GM08714 (cell line): ENCODE results near the gene JMJD8.

Experiments used
- H3K4me3 ChIP-seq: fragments of 200-500 bp; sonication (Bioruptor generic); 2 replicates; pipeline ENCODE4 v1.5.1; 2014; ENCODE audit warnings: mild to moderate bottlenecking, low read length, inconsistent platforms
- ZNF274 ChIP-seq: IDR thresholded peaks from 2 replicates; pipeline ENCODE4 v1.6.1; 2012; ENCODE audit warnings: mild to moderate bottlenecking, low read depth, low read length

Gene JMJD8

DNA sequence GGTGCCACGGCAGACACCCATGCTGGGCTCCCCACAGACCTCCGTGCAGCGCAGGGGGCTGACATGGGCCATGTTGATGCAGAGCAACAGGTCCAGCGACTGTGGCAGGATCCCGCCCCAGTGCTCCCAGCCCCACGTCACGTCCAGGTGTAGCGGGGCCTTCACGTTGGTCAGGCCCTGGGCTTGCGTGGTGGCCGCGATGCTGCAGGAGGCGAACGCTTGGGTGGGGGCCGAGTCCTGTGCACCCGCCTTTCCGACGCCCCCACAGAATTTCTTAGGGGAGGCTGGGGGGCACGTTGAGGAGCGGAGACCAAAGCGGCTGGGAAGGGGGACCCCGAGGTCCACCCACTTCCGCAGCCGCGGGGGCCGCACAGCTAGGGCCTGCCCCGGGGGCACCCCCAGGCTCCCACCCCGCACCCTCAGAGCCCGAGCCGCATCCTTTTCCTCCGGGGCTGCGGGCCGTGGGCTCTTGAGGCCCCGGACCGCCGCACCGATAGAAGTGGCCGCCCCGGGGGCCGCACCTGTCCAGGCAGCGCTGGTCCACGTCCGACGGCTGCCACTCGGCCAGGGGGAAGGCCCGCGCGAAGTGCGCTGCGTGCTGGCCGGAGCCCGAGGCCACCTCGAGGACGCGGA lies 48.4 kb downstream of the JMJD8 start:
- H3K4me3 ChIP-seq, result peak overlapping the region; percentile 65
- TF ChIP-seq ZNF274, result no peak

DNA sequence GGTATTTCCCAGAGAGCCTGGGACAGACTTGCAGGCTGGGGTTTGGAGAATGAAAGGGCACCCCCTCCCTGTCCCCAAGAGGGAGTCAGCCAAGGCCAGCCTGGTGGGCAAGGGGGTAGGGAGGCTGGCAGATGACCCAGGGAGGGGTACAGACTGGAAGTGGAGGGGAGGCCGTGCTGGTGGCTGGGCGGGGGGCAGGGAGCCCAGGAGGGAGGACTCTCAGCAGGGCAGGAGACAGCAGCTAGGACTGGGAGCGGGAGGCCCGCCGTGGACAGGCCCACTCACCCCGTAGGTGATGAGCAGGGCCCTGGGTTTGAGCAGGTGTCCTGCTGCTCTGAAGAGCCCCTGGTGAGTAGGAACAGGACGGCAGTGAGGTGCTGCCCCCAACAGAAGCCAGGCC lies 49.1 kb downstream of the JMJD8 start:
- H3K4me3 ChIP-seq, result peak overlapping the region; percentile 65; the same call in 1 of the 2 replicates
- no peak for TF ChIP-seq ZNF274

DNA sequence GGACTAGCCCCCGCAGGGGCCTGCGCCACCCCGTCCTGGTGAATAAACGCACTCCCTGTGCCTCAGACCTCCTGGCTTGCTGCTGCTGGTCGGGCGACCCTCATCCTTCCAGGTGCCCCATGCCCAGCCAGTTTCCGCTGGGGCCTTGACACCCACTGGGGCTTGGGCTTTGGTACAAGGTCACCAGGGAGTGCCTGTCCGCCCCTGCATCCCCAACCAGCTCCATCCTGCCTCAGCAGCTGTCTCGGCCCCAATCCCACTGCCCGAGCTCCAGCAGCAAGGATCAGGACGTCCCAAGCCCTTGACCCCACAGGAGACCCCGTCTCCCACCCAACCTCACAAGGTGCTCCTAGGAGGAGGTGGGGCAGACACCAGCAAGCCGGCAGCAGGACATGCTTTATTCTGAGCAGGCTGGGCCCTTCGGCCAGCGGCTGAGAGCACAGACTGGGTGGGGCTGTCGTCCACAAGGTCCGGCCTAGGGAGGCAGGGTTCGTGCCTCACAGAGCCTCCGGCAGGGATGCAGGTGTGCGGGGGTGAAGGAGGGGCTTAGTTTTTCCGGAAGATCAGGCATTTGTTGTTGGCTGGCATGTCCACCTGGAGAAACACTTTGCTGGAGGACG lies 50.0 kb downstream of the JMJD8 start:
- H3K4me3 ChIP-seq, result no peak overlapping the region
- TF ChIP-seq ZNF274, result no peak

DNA sequence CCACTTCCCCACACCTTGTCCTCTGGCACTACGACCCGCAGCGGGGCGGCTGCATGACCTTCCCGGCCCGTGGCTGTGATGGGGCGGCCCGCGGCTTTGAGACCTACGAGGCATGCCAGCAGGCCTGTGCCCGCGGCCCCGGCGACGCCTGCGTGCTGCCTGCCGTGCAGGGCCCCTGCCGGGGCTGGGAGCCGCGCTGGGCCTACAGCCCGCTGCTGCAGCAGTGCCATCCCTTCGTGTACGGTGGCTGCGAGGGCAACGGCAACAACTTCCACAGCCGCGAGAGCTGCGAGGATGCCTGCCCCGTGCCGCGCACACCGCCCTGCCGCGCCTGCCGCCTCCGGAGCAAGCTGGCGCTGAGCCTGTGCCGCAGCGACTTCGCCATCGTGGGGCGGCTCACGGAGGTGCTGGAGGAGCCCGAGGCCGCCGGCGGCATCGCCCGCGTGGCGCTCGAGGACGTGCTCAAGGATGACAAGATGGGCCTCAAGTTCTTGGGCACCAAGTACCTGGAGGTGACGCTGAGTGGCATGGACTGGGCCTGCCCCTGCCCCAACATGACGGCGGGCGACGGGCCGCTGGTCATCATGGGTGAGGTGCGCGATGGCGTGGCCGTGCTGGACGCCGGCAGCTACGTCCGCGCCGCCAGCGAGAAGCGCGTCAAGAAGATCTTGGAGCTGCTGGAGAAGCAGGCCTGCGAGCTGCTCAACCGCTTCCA lies 50.6 kb downstream of the JMJD8 start:
- TF ChIP-seq ZNF274, result no peak
- H3K4me3 ChIP-seq, result no peak overlapping the region

DNA sequence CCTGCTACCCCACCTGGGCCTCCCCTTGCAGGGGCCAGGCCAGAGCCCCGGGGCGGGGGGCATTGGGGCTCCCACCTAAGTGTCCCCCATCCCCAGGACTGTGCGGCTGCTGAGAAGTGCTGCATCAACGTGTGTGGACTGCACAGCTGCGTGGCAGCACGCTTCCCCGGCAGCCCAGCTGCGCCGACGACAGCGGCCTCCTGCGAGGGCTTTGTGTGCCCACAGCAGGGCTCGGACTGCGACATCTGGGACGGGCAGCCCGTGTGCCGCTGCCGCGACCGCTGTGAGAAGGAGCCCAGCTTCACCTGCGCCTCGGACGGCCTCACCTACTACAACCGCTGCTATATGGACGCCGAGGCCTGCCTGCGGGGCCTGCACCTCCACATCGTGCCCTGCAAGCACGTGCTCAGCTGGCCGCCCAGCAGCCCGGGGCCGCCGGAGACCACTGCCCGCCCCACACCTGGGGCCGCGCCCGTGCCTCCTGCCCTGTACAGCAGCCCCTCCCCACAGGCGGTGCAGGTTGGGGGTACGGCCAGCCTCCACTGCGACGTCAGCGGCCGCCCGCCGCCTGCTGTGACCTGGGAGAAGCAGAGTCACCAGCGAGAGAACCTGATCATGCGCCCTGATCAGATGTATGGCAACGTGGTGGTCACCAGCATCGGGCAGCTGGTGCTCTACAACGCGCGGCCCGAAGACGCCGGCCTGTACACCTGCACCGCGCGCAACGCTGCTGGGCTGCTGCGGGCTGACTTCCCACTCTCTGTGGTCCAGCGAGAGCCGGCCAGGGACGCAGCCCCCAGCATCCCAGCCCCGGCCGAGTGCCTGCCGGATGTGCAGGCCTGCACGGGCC lies 51.4 kb downstream of the JMJD8 start:
- no peak overlapping the region for H3K4me3 ChIP-seq
- TF ChIP-seq ZNF274, result no peak

DNA sequence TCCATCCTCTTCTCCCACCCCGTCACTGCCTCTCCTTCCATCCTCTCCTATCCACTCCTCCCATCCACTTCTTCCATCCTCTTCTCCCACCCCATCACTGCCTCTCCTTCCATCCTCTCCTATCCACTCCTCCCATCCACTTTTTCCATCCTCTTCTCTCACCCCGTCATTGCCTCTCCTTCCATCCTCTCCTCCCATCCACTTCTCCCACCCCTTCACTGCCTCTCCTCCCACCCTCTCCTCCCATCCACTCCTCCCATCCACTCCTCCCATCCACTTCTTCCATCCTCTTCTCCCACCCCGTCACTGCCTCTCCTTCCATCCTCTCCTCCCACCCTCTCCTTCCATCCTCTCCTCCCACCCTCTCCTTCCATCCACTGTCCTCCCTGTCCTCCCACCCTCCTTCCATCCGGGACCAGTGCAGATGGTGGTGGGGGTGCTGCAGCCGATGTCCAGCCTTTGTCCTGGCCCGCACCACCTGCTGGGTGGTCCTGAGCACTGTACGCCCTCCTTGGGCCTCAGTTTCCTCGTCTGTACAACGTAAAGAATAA lies 52.3 kb downstream of the JMJD8 start:
- H3K4me3 ChIP-seq, result no peak overlapping the region
- TF ChIP-seq ZNF274, result no peak
